Spleen (tissue), 11 donors: Measurements from ENCODE around the gene PDE8A. TPM values are rescaled to one million over a fixed set of nuclear protein-coding genes. Genes with fewer than 3 reads are reported as not detected.

Experiments
- DNase-seq: peaks from one replicate; pipeline ENCODE4 v3.0.0-alpha.2; 2020
- H3K27ac ChIP-seq, 8 donors: fragments of 200-600 bp; sonication (generic) in 7 of 8; 1 replicate in 4 of 8; 2 replicates in 4 of 8; pipeline versions ENCODE4 v1.5.0 to v1.8.0; 2016 to 2021; ENCODE audit warnings: inconsistent platforms in 4 of 8, mild to moderate bottlenecking in 4 of 8, moderate library complexity in 1 of 8
- H3K27me3 ChIP-seq, 7 donors: fragments of 200-600 bp; sonication (generic) in 6 of 7; replicated peaks in 1 of 7; 1 replicate in 4 of 7; 2 replicates in 3 of 7; pipeline versions ENCODE4 v1.5.0 to v1.8.0; 2016 to 2021; ENCODE audit warnings: inconsistent platforms in 3 of 7, mild to moderate bottlenecking in 1 of 7
- H3K36me3 ChIP-seq, 6 donors: fragments of 200-600 bp; sonication (generic) in 5 of 6; 1 replicate in 4 of 6; 2 replicates in 2 of 6; pipeline versions ENCODE4 v1.5.0 to v1.8.0; 2016 to 2021; ENCODE audit warnings: inconsistent platforms in 2 of 6
- H3K4me1 ChIP-seq, 6 donors: fragments of 200-600 bp; sonication (generic) in 5 of 6; 1 replicate in 3 of 6; 2 replicates in 3 of 6; pipeline versions ENCODE4 v1.5.0 to v1.8.0; 2016 to 2021; ENCODE audit warnings: inconsistent platforms in 3 of 6
- H3K4me3 ChIP-seq, 8 donors: fragments of 200-600 bp; sonication (generic) in 7 of 8; 1 replicate in 4 of 8; 2 replicates in 4 of 8; pipeline versions ENCODE4 v1.5.0 to v1.8.0; 2016 to 2021; ENCODE audit warnings: inconsistent platforms in 4 of 8, mild to moderate bottlenecking in 4 of 8, moderate library complexity in 2 of 8
- H3K9me3 ChIP-seq, 8 donors: fragments of 200-600 bp; sonication (generic) in 7 of 8; 1 replicate in 4 of 8; 2 replicates in 4 of 8; pipeline versions ENCODE4 v1.5.0 to v1.8.0; 2016 to 2021; ENCODE audit warnings: inconsistent platforms in 4 of 8
- POLR2A ChIP-seq, 3 donors: fragments of 450-650 bp; IDR thresholded peaks; one replicate each; pipeline ENCODE4 v1.5.1; 2017; ENCODE audit warnings: antibody characterized with exemption in 3 of 3, mild to moderate bottlenecking in 1 of 3
- POLR2AphosphoS5 ChIP-seq, 3 donors: sonication (generic); formaldehyde crosslinking; IDR thresholded peaks; one replicate each; pipeline ENCODE4 v1.5.1; 2017; ENCODE audit warnings: antibody characterized with exemption in 3 of 3
- WGBS, 5 donors: extraction: QIAGEN DNeasy Blood & Tissue Kit in 3 of 5; methylation state at CpG; one replicate each; pipeline versions ENCODE4 v1.1.5 to v1.1.7; 2013 to 2018; 5-methylcytosine and 5-hydroxymethylcytosine counted together
- intact Hi-C: fragments of 100-400 bp; cut with DNase I; formaldehyde crosslinking; loops from one replicate; pipeline ENCODE4 v1.15.0; 2023; ENCODE audit warnings: low total_unique reads
- polyA plus RNA-seq, 3 donors: library from polyadenylated mRNA; stranded (reverse); fragments of 200-250 nt; gene quantifications; one replicate each; pipeline ENCODE4 v1.2.1, GENCODE V29; 2013
- total RNA-seq, 7 donors: library from RNA; depleted of rRNA in 3 of 7; stranded (reverse); fragments of >200 nt in 3 of 7; fragmentation: NEBNext Ultra II Directional in 4 of 7; extraction: Animal tissue kit (Norgen Biotek cat#: 25700) in 4 of 7; gene quantifications; one replicate each; pipeline versions ENCODE4 v1.1.0 to v1.2.1, GENCODE V29; 2016 to 2021
- TF ChIP-seq, protein P1 (sequence below), 11 experiments: fragments of 200-600 bp in 7 of 11; fragments of 450-650 bp in 4 of 11; sonication (generic) in 4 of 11; IDR thresholded peaks in 8 of 11; conservative IDR thresholded peaks in 3 of 11; 1 replicate in 7 of 11; 2 replicates in 4 of 11; pipeline versions ENCODE4 v1.4.0 to v1.8.0; 2016 to 2021; ENCODE audit warnings: antibody characterized with exemption in 11 of 11, inconsistent platforms in 4 of 11, mild to moderate bottlenecking in 1 of 11
- donor health status: healthy with polysubstance abuse.
- donor health status: DM: no; HTN: no; CAD: no; lungs with moderate emphysema.
- donor health status: DM: no; HTN: no; CAD: no.
- donor health status: Bipolar disorder and iron deficiency.
- donor health status: healthy.
- donor health status: DM: no; HTN: no; CAD: no.
- donor health status: DM: yes; HTN: yes; CAD: no.

Gene PDE8A
- total and polyA plus RNA-seq, 10 donors, result 13.2 to 52.2 (median 30.6) TPM

DNA sequence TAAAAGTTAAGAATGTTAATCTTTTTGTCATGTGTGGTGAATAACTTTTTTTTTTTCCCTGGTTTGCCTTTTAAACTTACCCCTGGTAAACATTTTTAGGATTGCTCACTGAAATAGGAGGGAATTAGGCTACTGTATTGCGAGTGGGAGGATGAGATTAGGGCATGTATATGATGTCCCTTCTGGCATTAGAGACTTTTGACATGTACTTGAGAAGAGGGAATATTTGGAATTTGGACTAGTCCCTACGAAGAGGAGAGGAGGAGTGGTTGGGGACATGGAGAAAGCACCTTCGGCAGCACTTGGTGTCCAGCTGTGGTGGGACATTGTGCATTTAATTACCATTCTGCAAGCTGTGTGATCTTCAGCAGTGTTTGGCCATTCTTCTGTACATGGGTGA is 25.0 kb downstream of the PDE8A start:
- intact Hi-C loops, result no loop called here
- Histone ChIP-seq H3K27me3 (no peaks in the 10 kb centered on the region), H3K4me3 (no peak overlapping the region), H3K36me3 (no peaks in the 10 kb centered on the region), H3K9me3 (no peaks in the 10 kb centered on the region), H3K4me1 (peaks cover 35 to 86% (median 70%) of the 10 kb centered on the region in 6 donors), H3K27ac (no peak overlapping the region)
- no peak for TF ChIP-seq POLR2AphosphoS5 (IDR thresholded peaks at IDR 0.05)
- TF ChIP-seq, protein P1, sequence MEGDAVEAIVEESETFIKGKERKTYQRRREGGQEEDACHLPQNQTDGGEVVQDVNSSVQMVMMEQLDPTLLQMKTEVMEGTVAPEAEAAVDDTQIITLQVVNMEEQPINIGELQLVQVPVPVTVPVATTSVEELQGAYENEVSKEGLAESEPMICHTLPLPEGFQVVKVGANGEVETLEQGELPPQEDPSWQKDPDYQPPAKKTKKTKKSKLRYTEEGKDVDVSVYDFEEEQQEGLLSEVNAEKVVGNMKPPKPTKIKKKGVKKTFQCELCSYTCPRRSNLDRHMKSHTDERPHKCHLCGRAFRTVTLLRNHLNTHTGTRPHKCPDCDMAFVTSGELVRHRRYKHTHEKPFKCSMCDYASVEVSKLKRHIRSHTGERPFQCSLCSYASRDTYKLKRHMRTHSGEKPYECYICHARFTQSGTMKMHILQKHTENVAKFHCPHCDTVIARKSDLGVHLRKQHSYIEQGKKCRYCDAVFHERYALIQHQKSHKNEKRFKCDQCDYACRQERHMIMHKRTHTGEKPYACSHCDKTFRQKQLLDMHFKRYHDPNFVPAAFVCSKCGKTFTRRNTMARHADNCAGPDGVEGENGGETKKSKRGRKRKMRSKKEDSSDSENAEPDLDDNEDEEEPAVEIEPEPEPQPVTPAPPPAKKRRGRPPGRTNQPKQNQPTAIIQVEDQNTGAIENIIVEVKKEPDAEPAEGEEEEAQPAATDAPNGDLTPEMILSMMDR (IDR thresholded peaks at IDR 0.05 in 8 of 11, conservative IDR thresholded peaks at IDR 0.05 in 3 of 11), result no peak
- no peak for TF ChIP-seq POLR2A (IDR thresholded peaks at IDR 0.05)
- 86 to 94% (median 92%) methylated on average over 3 of the region's 3 CpGs for WGBS, 5 donors
- DNase-seq, result no peak

DNA sequence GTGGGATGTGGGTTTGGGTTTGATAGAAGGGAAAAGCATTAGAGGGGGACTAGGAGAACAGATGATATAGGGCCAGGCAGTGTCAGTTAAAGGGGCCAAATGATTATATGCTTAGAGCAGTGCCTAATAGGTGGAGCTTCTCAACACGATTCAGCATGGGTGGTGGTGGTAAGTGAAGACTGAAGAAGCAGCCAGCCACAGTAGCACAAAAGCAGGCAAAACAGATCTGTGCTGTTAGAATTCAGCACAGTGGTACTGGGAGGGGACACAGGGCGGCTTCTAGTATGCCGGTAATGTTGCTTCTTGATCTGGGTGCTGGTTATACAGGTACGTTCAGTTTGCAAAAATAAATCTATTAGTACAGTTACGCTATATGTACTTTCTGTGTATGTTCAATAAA is 25.5 kb downstream of the PDE8A start:
- no peak overlapping the region for H3K4me3 ChIP-seq
- 91 to 97% (median 96%) methylated on average over 5 of the region's 5 CpGs for WGBS, 5 donors
- no peak overlapping the region for H3K27ac ChIP-seq
- H3K27me3 ChIP-seq, result no peaks in the 10 kb centered on the region
- no peak for DNase-seq
- TF ChIP-seq POLR2AphosphoS5 (IDR thresholded peaks at IDR 0.05) (no peak), POLR2A (IDR thresholded peaks at IDR 0.05) (no peak)
- TF ChIP-seq, protein P1 (IDR thresholded peaks at IDR 0.05 in 8 of 11, conservative IDR thresholded peaks at IDR 0.05 in 3 of 11), result no peak
- intact Hi-C loops, result no loop called here
- no peaks in the 10 kb centered on the region for H3K36me3 ChIP-seq
- H3K4me1 ChIP-seq, result peaks cover 35 to 82% (median 66%) of the 10 kb centered on the region in 6 donors
- no peaks in the 10 kb centered on the region for H3K9me3 ChIP-seq

DNA sequence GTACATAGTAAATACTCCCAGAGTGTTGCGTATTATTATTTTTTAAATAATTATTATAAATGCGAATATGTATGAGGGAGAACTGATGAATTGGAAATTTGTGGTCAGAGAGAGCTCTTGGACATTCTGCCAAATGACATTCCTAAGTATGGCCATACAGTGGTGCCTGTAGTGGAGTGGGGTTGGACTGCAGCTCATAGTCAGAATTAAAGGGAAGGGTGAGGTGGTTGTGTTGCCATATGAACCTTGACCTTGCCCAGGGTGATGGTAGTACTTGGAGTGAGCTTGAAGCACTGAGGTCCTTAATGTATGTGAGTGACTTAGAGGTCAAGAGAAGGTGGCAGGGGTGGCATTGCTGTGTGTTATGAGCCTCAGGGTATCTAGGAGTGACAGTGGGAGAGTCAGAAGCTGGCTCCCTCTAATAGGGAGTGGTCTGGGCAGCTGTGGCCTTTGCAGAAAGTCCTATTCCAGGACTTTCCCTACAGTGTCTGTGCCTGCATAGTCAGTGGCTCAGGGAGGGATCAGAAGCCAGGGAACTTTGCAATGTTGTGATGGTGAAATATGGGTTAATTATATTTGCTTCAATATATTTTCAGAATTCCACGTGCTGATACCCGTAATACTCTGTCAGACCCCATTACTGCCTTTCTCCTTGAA is 26.2 kb downstream of the PDE8A start:
- Histone ChIP-seq H3K27me3 (no peaks in the 10 kb centered on the region), H3K36me3 (no peaks in the 10 kb centered on the region), H3K4me1 (peaks cover 35 to 76% (median 59%) of the 10 kb centered on the region in 6 donors), H3K27ac (peak overlapping the region in 3 of 8 donors; percentile 67 to 81 (median 70)), H3K9me3 (no peaks in the 10 kb centered on the region), H3K4me3 (no peak overlapping the region)
- no peak for DNase-seq
- TF ChIP-seq POLR2AphosphoS5 (IDR thresholded peaks at IDR 0.05) (no peak), POLR2A (IDR thresholded peaks at IDR 0.05) (no peak)
- TF ChIP-seq, protein P1 (IDR thresholded peaks at IDR 0.05 in 8 of 11, conservative IDR thresholded peaks at IDR 0.05 in 3 of 11), result no peak
- 59 to 92% (median 81%) methylated on average over 4 of the region's 4 CpGs for WGBS, 5 donors
- intact Hi-C loops, result no loop called here

DNA sequence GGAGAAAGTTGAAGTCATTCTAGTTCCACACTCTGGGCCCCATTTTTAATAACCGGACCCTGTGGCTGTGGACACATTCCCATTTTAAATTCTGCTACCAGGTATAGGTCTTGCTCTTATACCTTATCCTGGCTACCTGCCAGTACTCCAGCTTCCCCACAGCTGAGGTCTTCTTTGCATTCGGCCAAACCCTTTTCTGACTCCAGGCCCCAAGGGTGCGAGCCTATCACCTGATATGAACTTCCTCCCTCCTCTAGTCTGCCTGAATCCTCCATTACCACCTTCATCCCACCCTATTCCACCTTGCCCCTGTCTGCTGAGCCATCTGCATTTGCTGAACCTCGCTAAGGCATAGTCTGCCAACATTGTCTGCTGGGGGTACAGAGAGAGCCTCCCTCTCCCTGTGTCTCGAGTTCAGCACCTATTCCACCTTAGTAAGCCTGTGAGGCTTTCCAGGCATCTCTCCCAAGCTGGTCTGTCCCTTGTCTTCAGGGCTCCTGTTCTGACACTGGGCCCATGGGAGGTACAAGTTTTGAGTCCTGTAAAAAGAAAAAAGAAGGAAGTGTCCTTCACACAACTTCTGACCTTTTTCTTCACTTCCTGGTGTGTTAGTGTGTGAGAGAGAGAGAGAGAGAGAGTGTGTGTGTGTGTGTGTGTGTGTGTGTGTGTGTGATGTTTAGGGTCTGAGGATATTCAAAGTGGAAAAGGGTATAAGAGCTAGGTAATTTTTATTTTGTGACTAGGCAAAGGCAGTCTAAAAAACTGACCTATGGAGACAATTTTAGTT is 27.0 kb downstream of the PDE8A start:
- H3K27ac ChIP-seq, result peak overlapping the region in 5 of 8 donors; percentile 49 to 81 (median 67)
- no peaks in the 10 kb centered on the region for H3K27me3 ChIP-seq
- H3K36me3 ChIP-seq, result no peaks in the 10 kb centered on the region
- H3K4me1 ChIP-seq, result peaks cover 31 to 76% (median 53%) of the 10 kb centered on the region in 6 donors
- H3K4me3 ChIP-seq, result peak overlapping the region in 1 of 8 donors; percentile 24
- no peaks in the 10 kb centered on the region for H3K9me3 ChIP-seq
- no peak for DNase-seq
- intact Hi-C loops, result no loop called here
- no peak for TF ChIP-seq POLR2A (IDR thresholded peaks at IDR 0.05)
- TF ChIP-seq POLR2AphosphoS5 (IDR thresholded peaks at IDR 0.05), result no peak
- TF ChIP-seq, protein P1 (IDR thresholded peaks at IDR 0.05 in 8 of 11, conservative IDR thresholded peaks at IDR 0.05 in 3 of 11), result no peak
- 71 to 83% (median 73%) methylated on average over 5 of the region's 5 CpGs for WGBS, 5 donors
